IPS DF 4.7 (cell line): Measurements from ENCODE around the gene SLC12A8.

ENCODE experiments used
- DNase-seq: peaks from one replicate; pipeline ENCODE4 v3.0.0-alpha.2; 2013; ENCODE audit warnings: low spot score; ENCODE audit errors: extremely low read depth

SLC12A8 gene

DNA sequence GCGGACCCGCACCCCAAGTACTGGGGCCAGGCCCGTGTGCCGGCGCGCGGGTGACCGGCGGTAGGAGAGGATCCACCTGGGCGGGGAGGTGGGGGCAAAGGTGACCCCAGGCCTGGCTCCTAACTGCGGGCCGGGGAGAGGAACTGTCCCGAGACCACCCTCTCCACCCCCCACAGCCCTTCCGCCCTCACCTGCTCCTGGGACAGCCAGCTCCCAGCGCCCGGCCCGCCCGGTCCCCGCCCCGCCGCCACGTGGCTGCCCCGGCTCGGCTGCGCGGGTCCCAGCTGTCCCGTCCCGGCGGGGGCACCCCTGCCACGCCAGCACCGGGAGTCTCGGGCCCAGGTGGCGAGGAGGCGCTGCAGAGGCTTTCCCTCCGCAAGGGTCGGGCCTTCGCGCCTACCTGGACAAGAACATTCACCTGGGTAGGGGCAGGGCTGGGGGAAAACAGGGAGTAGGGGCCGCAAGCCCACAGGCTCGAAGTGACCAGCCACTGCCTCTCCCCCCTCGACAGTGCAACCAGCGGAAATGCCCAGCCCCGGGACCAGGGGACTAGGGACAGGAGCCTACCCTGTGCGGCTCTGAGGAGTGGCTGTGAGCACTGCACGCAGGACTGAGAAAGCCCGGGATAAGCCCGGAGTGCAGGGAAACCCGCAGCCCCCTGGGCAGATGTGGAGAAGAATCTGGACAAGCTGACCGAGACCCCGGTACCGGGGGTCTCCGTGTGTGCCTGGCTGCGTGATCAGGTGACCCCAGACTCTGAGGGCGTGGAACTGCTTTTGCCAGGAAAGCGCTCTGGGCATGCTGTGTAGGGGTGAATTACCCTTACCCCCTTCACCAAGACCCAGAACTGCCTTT, at the start of gene SLC12A8:
SLC12A8 (minus strand) TSS at position 240 of the 855 bp plus-strand sequence. CDS start 1,399 bp downstream, outside the sequence.
- no peak for DNase-seq

DNA sequence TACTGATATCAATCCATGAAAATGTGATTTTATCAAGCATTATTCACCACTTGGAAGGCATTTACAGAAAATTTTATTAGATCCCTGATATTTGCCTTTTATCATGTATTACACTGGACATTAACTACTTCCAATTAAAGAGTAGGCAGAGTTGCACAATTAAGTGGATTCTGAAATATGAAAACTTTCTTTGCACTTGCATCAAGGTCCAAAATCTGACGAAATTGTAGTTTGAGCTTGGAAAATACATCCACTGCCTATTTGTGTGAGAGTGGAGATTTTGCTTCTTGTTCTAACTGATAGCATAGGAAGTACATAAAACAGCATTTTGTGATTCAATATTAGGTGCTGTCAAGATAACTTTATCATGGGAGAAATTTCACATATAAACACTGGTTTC, 49.6 kb upstream of the SLC12A8 start:
- no peak for DNase-seq

- no peak for DNase-seq
Measured at GRCh38 chr3:125261031-125261430, 48.5 kb upstream of the SLC12A8 start.

- DNase-seq, result no peak
Measured at GRCh38 chr3:125260158-125260557, 47.6 kb upstream of the SLC12A8 start.

DNA sequence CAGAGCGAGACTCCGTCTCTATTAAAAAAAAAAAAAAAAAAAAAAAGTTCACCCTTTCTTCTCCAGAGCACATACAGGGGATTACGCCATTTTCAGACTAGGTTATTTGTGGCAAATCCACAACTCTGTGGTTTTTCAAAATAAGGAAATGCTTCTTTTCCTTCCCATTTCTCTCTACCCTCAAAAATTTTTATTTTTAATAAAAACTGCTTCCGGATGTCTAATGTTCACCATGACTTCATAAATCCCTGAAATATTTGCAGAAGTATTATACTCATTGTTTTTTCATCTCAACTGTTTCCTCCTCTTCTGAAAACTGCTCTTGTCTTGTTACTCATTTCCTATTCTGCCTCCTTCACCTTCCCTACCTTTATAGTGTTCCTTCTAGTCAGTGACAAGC, 45.0 kb upstream of the SLC12A8 start:
- DNase-seq, result no peak

GRCh38 chr3:125256675-125257074, 44.1 kb upstream of the SLC12A8 start:
- DNase-seq, result no peak

GRCh38 chr3:125250973-125251372, 38.4 kb upstream of the SLC12A8 start:
- DNase-seq, result no peak

GRCh38 chr3:125246237-125246636, 33.7 kb upstream of the SLC12A8 start:
- no peak for DNase-seq

- DNase-seq, result no peak
Measured at GRCh38 chr3:125245521-125245920, 33.0 kb upstream of the SLC12A8 start.

- DNase-seq, result no peak
Measured at GRCh38 chr3:125240496-125240895, 27.9 kb upstream of the SLC12A8 start.

GRCh38 chr3:125239266-125239665, 26.7 kb upstream of the SLC12A8 start:
- DNase-seq, result no peak

DNA sequence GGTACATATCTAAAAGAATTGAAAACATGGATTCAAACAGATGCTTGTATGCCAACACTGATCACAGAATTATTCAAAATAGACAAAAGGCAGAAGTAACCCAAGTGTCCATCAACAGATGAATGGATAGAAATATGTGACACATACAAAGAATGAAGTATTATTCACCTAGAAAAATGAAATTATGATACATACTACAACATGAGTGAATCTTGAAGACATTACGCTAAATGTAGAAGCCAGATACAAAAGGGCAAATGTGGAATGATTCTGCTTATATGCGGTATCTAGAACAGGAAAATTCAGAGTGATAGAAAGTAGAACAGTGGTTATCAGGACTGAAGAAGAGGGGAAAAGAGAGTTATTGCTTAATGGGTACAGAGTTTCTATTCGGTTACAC, 26.2 kb upstream of the SLC12A8 start:
- no peak for DNase-seq

GRCh38 chr3:125236331-125236903, 23.9 kb upstream of the SLC12A8 start:
- no peak for DNase-seq

- no peak for DNase-seq
Measured at GRCh38 chr3:125234831-125235230, 22.3 kb upstream of the SLC12A8 start.

GRCh38 chr3:125232401-125232800, 19.9 kb upstream of the SLC12A8 start:
- no peak for DNase-seq

DNA sequence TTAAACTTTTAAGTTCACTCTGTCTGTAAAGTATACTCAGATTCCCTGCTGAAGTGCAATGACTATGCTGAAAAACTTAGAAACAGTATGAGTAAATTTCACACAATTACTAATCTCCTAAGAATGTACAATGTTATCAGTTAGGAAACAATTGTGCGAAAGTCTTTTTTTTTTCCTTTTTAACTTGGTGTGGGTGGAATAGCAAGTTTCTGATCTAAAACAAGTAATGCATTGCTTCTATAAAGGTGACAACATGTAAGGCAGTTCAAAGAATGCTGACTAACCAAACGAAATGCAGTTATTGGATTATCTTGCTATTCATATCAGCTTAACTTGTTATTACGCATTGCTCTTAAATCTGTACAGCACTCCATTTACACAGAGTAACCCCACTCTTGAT, 19.3 kb upstream of the SLC12A8 start:
- no peak for DNase-seq

- DNase-seq, result no peak
Measured at GRCh38 chr3:125229707-125230106, 17.2 kb upstream of the SLC12A8 start.

DNA sequence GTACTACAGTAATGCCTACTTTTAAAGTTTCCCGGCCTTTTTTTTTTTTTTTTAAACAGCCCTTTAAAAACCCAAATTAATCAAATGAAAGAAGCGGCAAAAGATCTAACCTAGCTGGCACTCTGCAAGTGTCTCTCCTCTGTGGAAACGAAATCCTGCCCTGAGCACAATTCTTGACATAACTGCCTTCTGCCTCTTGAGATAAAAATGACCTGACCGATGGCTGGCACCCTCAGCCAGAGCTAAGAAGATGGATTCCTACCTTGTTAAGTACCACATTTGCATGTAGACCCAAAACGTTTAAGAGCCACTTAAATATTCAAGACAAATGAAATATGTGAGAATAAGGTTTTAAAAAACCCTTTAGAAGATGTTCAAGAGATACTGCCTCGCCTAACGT, 16.6 kb upstream of the SLC12A8 start:
- DNase-seq, result no peak

DNA sequence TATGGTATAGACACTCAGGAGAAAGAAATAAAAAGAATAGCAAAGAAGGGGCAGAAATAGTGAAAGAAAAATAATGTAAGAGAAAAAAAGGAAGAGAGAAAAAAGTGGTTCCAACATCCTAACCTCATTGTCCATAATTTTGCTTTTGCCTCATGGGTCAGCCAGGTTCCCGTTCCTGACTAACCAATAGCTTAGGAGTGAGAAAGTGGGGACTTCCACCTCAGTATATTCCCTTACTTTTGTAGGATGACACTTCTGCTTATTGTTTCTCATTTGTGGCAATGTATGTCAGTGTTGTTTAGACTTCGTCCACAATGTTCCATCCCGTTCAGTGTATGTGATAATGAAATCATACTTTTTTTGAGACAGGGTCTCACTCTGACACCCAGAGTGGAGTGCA, 9.3 kb upstream of the SLC12A8 start:
- DNase-seq, result no peak

DNA sequence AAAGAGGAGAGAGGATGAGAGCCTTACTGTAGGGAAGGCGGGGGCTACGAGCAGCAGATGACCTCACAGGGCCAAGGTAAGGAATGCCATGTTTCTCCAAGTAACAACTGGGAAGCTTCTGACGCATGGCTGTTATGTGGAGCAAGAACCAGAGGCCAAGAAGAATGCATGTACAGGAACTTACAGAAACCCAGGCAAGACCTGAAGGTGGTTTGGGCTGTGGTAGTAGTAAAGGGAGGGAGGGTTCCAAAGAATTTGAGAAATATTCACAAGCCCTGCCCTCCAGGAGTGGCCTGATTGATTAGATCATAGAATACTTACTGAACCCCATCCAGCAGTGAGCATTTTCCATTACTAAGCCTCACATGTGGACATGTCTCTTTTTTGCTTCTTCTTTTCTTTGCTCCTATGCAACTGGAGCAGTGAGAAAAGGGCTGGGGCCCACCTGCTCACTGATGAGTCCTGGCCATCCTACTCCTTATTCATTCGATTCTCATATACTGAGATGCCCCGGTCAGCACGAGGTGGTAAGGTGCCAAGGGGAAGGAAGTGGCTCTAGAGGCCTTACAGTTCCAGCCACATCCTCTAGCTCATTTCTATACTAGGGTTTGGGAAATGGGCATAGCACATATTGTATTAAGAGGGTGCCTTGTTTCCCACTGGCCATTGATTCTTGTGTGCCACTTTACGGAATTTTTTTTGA, 8.3 kb upstream of the SLC12A8 start:
- no peak for DNase-seq

DNA sequence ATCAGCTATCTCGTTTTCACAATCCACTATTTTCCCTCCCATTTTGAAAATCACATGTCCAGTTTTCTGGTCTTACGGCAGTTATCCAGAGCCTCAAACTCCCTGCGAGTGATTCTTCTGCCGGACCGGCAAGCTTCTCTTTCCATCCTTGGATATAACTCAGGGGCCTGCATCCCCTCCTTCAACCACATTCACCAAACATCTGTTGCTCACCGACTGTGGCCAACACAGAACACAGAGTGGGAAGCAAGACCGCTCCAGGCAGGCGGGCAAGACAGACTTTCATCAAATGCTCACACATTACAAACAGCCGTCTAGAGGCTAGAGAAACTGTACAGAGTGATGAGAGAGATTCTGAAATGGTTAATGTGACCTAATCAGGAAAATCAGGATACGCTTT, 7.6 kb upstream of the SLC12A8 start:
- DNase-seq, result no peak

DNA sequence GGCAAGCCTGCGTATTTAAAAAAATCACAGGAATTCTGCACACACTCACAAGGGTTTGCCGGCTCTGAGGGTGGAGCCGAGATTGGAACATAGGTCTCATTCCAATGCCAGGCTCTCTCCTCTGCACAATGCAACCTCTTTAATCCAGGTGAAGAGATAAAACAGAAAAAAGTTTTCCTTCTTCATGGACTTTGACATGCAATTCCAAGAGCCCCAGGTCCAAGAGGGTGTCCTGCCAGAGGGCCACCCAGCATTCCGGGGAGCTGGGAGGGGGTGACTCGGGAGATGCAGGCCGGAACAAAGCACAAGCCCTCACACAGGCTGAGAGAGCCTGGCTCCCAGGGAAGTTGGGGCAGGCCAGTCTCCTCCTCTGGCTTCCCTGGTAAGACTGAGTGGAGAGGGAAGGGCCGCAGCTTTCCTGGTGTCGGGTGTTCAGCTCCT, 6.7 kb upstream of the SLC12A8 start:
- no peak for DNase-seq
